Lower leg skin (tissue), 3 donors: ENCODE measurements around the gene DCST1.

Source experiments
- CTCF ChIP-seq, 3 donors: fragments of 450-650 bp; IDR thresholded peaks; one replicate each; pipeline ENCODE4 v1.5.1; 2016; ENCODE audit warnings: antibody characterized with exemption in 3 of 3, mild to moderate bottlenecking in 3 of 3, moderate library complexity in 2 of 3
- POLR2A ChIP-seq, 2 donors: fragments of 450-650 bp; IDR thresholded peaks; one replicate each; pipeline ENCODE4 v1.6.1; 2016 to 2017; ENCODE audit warnings: antibody characterized with exemption in 2 of 2, mild to moderate bottlenecking in 1 of 2, moderate library complexity in 1 of 2

- no peak for TF ChIP-seq CTCF (IDR thresholded peaks at IDR 0.05)
- no peak for TF ChIP-seq POLR2A (IDR thresholded peaks at IDR 0.05)
These were observed 11.3 kb upstream of the DCST1 start for GRCh38 chr1:155022136-155022926.
